HepG2 (cell line): ENCODE results near the gene UNC93A. TPM values are rescaled to one million over a fixed set of nuclear protein-coding genes. Genes with fewer than 3 reads are reported as not detected.

Experiments used
- CBX2 ChIP-seq, 2 experiments: fragments of 200-600 bp in 1 of 2; sonication (generic); formaldehyde crosslinking in 1 of 2; IDR thresholded peaks; 2 replicates each; pipeline versions ENCODE4 v1.7.0 to v1.8.1; 2018 to 2022; ENCODE audit warnings: low read depth in 2 of 2, low read length in 1 of 2, mild to moderate bottlenecking in 1 of 2, missing genetic modification reagents in 1 of 2
- CERS6 ChIP-seq: sonication (generic); formaldehyde crosslinking; IDR thresholded peaks from 2 replicates; pipeline ENCODE4 v1.5.0; 2020; ENCODE audit warnings: missing genetic modification reagents
- FOXA1 ChIP-seq, 2 experiments: fragments of 450-650 bp in 1 of 2; sonication (generic) in 1 of 2; formaldehyde crosslinking in 1 of 2; IDR thresholded peaks; 2 replicates each; pipeline versions ENCODE4 v1.4.0 to v1.6.1; 2016 to 2020; ENCODE audit warnings: missing genetic modification reagents in 1 of 2
- MIER2 ChIP-seq: IDR thresholded peaks from 2 replicates; pipeline ENCODE4 v1.6.1; 2016; ENCODE audit warnings: missing biosample characterization, missing genetic modification reagents
- NCOA5 ChIP-seq: sonication (generic); formaldehyde crosslinking; IDR thresholded peaks from 2 replicates; pipeline ENCODE4 v1.4.0; 2020; ENCODE audit warnings: missing genetic modification reagents
- NFE2 ChIP-seq: sonication (generic); formaldehyde crosslinking; IDR thresholded peaks from 2 replicates; pipeline ENCODE4 v1.4.0; 2020; ENCODE audit warnings: missing genetic modification reagents
- NPAS2 ChIP-seq: sonication (generic); formaldehyde crosslinking; IDR thresholded peaks from 2 replicates; pipeline ENCODE4 v1.8.0; 2022; ENCODE audit warnings: mild to moderate bottlenecking, missing genetic modification reagents, borderline replicate concordance
- RXRB ChIP-seq: IDR thresholded peaks from 2 replicates; pipeline ENCODE4 v1.6.1; 2016; ENCODE audit warnings: borderline replicate concordance, missing genetic modification reagents, missing compliant biosample characterization
- SRSF1 ChIP-seq: fragments of 200-400 bp; formaldehyde crosslinking; optimal IDR thresholded peaks from 2 replicates; pipeline ENCODE3; 2017; ENCODE audit warnings: mild to moderate bottlenecking, low read depth, low read length, moderate library complexity
- ZFYVE20 ChIP-seq: sonication (generic); formaldehyde crosslinking; IDR thresholded peaks from 2 replicates; pipeline ENCODE4 v1.8.0; 2023; ENCODE audit warnings: low read depth, mild to moderate bottlenecking, moderate library complexity, missing genetic modification reagents, borderline replicate concordance
- ZKSCAN8 ChIP-seq: IDR thresholded peaks from 2 replicates; pipeline ENCODE4 v1.6.1; 2016; ENCODE audit warnings: borderline replicate concordance, missing genetic modification reagents, missing compliant biosample characterization
- ZNF562 ChIP-seq: sonication (generic); formaldehyde crosslinking; IDR thresholded peaks from 2 replicates; pipeline ENCODE4 v1.8.0; 2022; ENCODE audit warnings: missing genetic modification reagents, borderline replicate concordance
- ZNF687 ChIP-seq: sonication (generic); formaldehyde crosslinking; IDR thresholded peaks from 2 replicates; pipeline ENCODE4 v1.5.1; 2020; ENCODE audit warnings: mild to moderate bottlenecking, missing genetic modification reagents, moderate library complexity
- ZNF720 ChIP-seq: sonication (generic); formaldehyde crosslinking; IDR thresholded peaks from 2 replicates; pipeline ENCODE4 v1.4.0; 2020; ENCODE audit warnings: missing genetic modification reagents
- polyA plus RNA-seq, 8 experiments: library from polyadenylated mRNA; depleted of rRNA in 3 of 8; stranded (reverse) in 7 of 8; unstranded in 1 of 8; fragments of >200 nt; fragmentation: Illumina TruSeq in 4 of 8; extraction: Trizol in 4 of 8; gene quantifications; 2 replicates each; pipeline versions ENCODE4 v1.2.1 to v1.2.3, GENCODE V29; 2011 to 2016; ENCODE audit warnings: low read depth in 4 of 8, missing spikeins in 1 of 8, mixed read lengths in 1 of 8; ENCODE audit not compliant: insufficient read depth in 1 of 8
- total RNA-seq, 5 experiments: library from RNA; depleted of rRNA; stranded (reverse); fragments of >200 nt; fragmentation: Illumina TruSeq; extraction: Trizol; gene quantifications; 2 replicates each; pipeline ENCODE4 v1.2.3, GENCODE V29; 2016; ENCODE audit warnings: low read depth in 1 of 5
- TF ChIP-seq, protein P1 (sequence below): IDR thresholded peaks from 2 replicates; pipeline ENCODE4 v1.6.1; 2016; ENCODE audit warnings: low read depth, missing genetic modification reagents, missing compliant biosample characterization
- TF ChIP-seq, protein P2 (sequence below): IDR thresholded peaks from 2 replicates; pipeline ENCODE4 v1.6.1; 2016; ENCODE audit warnings: missing compliant biosample characterization, missing genetic modification reagents, borderline replicate concordance

The UNC93A gene
- total and polyA plus RNA-seq, 2 of the 13 experiments (the other 11 are each of a cell fraction or from before 2014, with no cell fraction given), result 11.0 to 42.7 TPM

DNA sequence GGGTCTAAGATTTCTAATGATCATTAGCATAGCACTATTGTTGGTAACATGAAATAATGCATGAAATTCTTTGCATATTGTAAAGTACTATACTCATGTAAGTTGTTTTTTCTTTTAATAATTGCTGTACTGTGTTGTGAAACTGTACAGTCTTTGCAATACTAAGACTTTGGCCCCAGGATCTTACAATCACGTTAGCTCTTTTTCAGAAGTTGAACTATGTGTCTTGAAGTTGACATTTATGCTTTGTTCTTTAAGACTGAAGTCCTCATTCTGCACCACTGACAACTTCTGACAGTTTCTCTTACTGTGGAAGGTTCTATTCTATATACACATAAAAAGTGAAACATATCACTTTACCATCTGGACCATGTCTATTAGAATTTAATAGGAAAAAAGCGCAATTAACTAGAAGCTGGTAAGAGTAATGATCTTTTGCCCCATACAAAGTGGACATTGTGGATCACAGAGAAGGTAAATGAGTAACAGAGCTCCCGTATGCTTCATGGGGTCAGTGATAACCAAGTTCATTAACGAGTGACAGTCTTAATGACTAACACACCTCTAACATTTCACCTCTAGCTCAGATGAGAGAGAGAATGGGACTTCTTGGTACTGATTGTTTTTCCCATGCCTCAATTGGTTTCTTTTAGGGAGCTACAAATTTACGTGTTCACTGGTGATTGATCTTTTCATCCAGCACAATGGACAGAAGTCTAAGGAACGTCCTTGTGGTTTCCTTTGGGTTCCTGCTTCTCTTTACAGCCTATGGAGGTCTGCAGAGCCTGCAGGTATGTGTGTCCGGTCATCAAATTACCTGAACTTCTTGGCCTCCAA lies at the start of gene UNC93A (continued):
- no peak for TF ChIP-seq NPAS2
- TF ChIP-seq ZFYVE20 (CRISPR knock-in tag), result no peak
- no peak for TF ChIP-seq ZNF720 (CRISPR knock-in tag)
- TF ChIP-seq SRSF1, result no peak
- TF ChIP-seq MIER2, result 0 out of 2 replicates have a peak, but pooled peaks have one; percentile 34
- TF ChIP-seq FOXA1 (IDR thresholded peaks at IDR 0.05), result no peak
- no peak for TF ChIP-seq FOXA1 (CRISPR knock-in tag; IDR thresholded peaks at IDR 0.05)
- no peak for TF ChIP-seq CERS6 (CRISPR knock-in tag)
- no peak for TF ChIP-seq NCOA5 (CRISPR knock-in tag)
- TF ChIP-seq CBX2 (IDR thresholded peaks at IDR 0.05; ENCODE audit: low read depth, low read length), result no peak
- no peak for TF ChIP-seq CBX2 (CRISPR knock-in tag; IDR thresholded peaks at IDR 0.05; ENCODE audit: low read depth)
- TF ChIP-seq, protein P1, sequence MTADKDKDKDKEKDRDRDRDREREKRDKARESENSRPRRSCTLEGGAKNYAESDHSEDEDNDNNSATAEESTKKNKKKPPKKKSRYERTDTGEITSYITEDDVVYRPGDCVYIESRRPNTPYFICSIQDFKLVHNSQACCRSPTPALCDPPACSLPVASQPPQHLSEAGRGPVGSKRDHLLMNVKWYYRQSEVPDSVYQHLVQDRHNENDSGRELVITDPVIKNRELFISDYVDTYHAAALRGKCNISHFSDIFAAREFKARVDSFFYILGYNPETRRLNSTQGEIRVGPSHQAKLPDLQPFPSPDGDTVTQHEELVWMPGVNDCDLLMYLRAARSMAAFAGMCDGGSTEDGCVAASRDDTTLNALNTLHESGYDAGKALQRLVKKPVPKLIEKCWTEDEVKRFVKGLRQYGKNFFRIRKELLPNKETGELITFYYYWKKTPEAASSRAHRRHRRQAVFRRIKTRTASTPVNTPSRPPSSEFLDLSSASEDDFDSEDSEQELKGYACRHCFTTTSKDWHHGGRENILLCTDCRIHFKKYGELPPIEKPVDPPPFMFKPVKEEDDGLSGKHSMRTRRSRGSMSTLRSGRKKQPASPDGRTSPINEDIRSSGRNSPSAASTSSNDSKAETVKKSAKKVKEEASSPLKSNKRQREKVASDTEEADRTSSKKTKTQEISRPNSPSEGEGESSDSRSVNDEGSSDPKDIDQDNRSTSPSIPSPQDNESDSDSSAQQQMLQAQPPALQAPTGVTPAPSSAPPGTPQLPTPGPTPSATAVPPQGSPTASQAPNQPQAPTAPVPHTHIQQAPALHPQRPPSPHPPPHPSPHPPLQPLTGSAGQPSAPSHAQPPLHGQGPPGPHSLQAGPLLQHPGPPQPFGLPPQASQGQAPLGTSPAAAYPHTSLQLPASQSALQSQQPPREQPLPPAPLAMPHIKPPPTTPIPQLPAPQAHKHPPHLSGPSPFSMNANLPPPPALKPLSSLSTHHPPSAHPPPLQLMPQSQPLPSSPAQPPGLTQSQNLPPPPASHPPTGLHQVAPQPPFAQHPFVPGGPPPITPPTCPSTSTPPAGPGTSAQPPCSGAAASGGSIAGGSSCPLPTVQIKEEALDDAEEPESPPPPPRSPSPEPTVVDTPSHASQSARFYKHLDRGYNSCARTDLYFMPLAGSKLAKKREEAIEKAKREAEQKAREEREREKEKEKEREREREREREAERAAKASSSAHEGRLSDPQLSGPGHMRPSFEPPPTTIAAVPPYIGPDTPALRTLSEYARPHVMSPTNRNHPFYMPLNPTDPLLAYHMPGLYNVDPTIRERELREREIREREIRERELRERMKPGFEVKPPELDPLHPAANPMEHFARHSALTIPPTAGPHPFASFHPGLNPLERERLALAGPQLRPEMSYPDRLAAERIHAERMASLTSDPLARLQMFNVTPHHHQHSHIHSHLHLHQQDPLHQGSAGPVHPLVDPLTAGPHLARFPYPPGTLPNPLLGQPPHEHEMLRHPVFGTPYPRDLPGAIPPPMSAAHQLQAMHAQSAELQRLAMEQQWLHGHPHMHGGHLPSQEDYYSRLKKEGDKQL (CRISPR knock-in tag), result no peak
- TF ChIP-seq ZNF687 (CRISPR knock-in tag), result no peak
- TF ChIP-seq RXRB (CRISPR knock-in tag), result peak; percentile 26; the same call in 1 of the 2 replicates
- TF ChIP-seq, protein P2, sequence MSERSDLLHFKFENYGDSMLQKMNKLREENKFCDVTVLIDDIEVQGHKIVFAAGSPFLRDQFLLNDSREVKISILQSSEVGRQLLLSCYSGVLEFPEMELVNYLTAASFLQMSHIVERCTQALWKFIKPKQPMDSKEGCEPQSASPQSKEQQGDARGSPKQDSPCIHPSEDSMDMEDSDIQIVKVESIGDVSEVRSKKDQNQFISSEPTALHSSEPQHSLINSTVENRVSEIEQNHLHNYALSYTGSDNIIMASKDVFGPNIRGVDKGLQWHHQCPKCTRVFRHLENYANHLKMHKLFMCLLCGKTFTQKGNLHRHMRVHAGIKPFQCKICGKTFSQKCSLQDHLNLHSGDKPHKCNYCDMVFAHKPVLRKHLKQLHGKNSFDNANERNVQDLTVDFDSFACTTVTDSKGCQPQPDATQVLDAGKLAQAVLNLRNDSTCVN (CRISPR knock-in tag), result no peak
- no peak for TF ChIP-seq NFE2 (CRISPR knock-in tag)
- no peak for TF ChIP-seq ZNF562
- TF ChIP-seq ZKSCAN8 (CRISPR knock-in tag), result no peak; the same call in 1 of the 2 replicates
